ENCODE data around the gene TTC23L.

The TTC23L gene

DNA sequence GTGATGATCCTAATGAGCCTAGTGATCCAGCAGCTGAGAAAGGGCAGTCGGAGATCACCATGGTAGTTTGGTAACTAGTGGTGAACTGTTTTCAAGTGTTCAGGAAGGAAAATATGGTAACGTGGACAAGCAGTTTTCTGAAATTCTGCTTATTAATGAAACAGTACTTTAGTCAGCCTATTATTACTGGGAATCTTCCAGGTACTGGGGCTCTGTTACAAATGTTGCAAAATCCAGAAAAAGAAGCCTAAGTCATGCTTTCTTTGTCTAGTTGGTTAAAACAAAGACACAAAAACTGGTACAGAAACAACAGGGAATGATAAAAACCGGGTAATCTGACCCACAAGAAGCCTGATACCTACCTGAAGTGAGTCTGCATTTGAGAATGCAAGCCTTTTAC lies 18.2 kb downstream of the TTC23L start:
- Histone ChIP-seq H2AFZ (no peak overlapping the region), H3K27ac (no peak overlapping the region), H3K79me2 (no peaks in the 10 kb centered on the region), H3K9me3 (ENCODE audit: control insufficient read depth, low read length) (no peaks in the 10 kb centered on the region), H3K4me1 (peaks cover 9% of the 10 kb centered on the region), H3K36me3 (ENCODE audit: control insufficient read depth, insufficient read depth, low read length) (no peaks in the 10 kb centered on the region), H3K9ac (no peak overlapping the region), H3K4me2 (ENCODE audit: low read length) (no peak overlapping the region), H3K4me3 (ENCODE audit: low read depth, low read length) (no peak overlapping the region), H3K27me3 (ENCODE audit: control insufficient read depth, insufficient read depth, low read length) (no peaks in the 10 kb centered on the region)
- TF ChIP-seq, protein P1, sequence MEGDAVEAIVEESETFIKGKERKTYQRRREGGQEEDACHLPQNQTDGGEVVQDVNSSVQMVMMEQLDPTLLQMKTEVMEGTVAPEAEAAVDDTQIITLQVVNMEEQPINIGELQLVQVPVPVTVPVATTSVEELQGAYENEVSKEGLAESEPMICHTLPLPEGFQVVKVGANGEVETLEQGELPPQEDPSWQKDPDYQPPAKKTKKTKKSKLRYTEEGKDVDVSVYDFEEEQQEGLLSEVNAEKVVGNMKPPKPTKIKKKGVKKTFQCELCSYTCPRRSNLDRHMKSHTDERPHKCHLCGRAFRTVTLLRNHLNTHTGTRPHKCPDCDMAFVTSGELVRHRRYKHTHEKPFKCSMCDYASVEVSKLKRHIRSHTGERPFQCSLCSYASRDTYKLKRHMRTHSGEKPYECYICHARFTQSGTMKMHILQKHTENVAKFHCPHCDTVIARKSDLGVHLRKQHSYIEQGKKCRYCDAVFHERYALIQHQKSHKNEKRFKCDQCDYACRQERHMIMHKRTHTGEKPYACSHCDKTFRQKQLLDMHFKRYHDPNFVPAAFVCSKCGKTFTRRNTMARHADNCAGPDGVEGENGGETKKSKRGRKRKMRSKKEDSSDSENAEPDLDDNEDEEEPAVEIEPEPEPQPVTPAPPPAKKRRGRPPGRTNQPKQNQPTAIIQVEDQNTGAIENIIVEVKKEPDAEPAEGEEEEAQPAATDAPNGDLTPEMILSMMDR (IDR thresholded peaks at IDR 0.05) = no peak

DNA sequence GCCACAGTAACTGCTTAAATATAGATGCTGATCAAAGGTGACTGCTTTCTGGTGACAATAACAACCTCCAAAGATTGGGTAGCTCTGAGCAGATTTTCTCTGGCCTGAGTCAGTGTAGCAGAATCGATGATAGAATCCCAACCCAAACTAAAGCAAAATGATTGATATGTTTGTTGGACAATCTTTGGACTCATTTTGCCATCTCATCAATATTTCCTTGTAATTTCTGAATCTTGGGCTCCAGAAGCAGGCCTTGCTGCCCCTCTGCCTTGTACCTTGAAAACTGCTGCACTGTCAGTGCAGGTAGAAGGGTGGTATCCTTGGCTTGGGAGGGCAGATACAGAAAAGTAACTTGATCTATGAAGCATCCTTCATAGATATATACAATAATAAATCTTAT lies 18.9 kb downstream of the TTC23L start:
- TF ChIP-seq, protein P1 (IDR thresholded peaks at IDR 0.05) = no peak
- H3K4me1 ChIP-seq = peaks cover 9% of the 10 kb centered on the region
- H3K9ac ChIP-seq = no peak overlapping the region
- H3K4me3 ChIP-seq (ENCODE audit: low read depth, low read length) = no peak overlapping the region
- no peaks in the 10 kb centered on the region for H3K79me2 ChIP-seq
- H3K9me3 ChIP-seq (ENCODE audit: control insufficient read depth, low read length) = no peaks in the 10 kb centered on the region
- H3K4me2 ChIP-seq (ENCODE audit: low read length) = no peak overlapping the region
- no peaks in the 10 kb centered on the region for H3K27me3 ChIP-seq (ENCODE audit: control insufficient read depth, insufficient read depth, low read length)
- H3K36me3 ChIP-seq (ENCODE audit: control insufficient read depth, insufficient read depth, low read length) = no peaks in the 10 kb centered on the region
- no peak overlapping the region for H2AFZ ChIP-seq
- no peak overlapping the region for H3K27ac ChIP-seq

DNA sequence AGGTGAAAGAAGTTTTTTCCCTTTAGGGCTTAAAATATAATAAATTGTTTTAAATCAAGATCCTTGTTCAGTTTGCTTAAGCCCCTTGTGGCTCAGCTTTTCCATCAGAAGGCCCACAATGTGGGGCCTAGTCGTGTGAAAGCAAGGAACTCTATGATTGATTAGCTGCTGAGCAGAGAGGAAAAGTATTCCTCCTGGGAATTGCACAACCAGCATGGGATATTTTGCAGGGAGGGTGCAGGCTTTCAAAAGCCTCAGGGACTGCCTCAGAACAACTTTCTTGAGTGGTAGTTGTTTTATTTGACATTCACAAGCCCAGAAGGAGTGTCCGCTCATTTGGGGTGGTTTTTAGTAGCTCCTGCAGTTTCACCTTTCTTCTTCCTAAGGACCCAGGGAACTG lies 19.8 kb downstream of the TTC23L start:
- H3K4me1 ChIP-seq = peaks cover 9% of the 10 kb centered on the region
- H3K36me3 ChIP-seq (ENCODE audit: control insufficient read depth, insufficient read depth, low read length) = no peaks in the 10 kb centered on the region
- TF ChIP-seq, protein P1 (IDR thresholded peaks at IDR 0.05) = no peak
- no peak overlapping the region for H3K4me3 ChIP-seq (ENCODE audit: low read depth, low read length)
- H2AFZ ChIP-seq = peak overlapping the region; percentile 45
- no peaks in the 10 kb centered on the region for H3K9me3 ChIP-seq (ENCODE audit: control insufficient read depth, low read length)
- no peak overlapping the region for H3K4me2 ChIP-seq (ENCODE audit: low read length)
- peak overlapping the region; percentile 52 for H3K27ac ChIP-seq
- H3K79me2 ChIP-seq = no peaks in the 10 kb centered on the region
- H3K27me3 ChIP-seq (ENCODE audit: control insufficient read depth, insufficient read depth, low read length) = no peaks in the 10 kb centered on the region
- H3K9ac ChIP-seq = no peak overlapping the region

DNA sequence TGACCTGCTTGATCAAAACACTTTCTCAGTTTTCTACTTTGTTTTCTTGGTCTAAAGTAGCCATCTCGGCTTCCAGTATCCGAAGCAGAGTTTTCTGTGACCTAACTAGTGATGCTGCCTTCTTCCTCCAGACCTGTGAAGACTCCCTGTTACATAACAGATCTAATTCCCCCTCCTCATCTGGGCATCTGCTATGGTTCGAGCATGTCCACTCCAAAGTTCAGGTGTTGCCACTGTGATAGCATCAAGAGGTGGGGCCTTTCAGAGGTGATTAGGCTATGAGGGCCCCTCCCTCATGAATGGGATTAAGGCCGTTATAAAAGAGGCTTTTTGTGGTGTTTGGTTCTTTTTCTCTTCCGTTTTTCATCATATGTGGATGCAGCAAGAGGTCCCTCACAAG lies 20.3 kb downstream of the TTC23L start:
- Histone ChIP-seq H3K4me1 (peaks cover 9% of the 10 kb centered on the region), H3K4me2 (ENCODE audit: low read length) (no peak overlapping the region), H3K27me3 (ENCODE audit: control insufficient read depth, insufficient read depth, low read length) (no peaks in the 10 kb centered on the region), H3K4me3 (ENCODE audit: low read depth, low read length) (no peak overlapping the region), H3K36me3 (ENCODE audit: control insufficient read depth, insufficient read depth, low read length) (no peaks in the 10 kb centered on the region), H3K9ac (no peak overlapping the region), H3K27ac (peak overlapping the region; percentile 52), H2AFZ (peak overlapping the region; percentile 45), H3K79me2 (no peaks in the 10 kb centered on the region), H3K9me3 (ENCODE audit: control insufficient read depth, low read length) (no peaks in the 10 kb centered on the region)
- TF ChIP-seq, protein P1 (IDR thresholded peaks at IDR 0.05) = no peak

DNA sequence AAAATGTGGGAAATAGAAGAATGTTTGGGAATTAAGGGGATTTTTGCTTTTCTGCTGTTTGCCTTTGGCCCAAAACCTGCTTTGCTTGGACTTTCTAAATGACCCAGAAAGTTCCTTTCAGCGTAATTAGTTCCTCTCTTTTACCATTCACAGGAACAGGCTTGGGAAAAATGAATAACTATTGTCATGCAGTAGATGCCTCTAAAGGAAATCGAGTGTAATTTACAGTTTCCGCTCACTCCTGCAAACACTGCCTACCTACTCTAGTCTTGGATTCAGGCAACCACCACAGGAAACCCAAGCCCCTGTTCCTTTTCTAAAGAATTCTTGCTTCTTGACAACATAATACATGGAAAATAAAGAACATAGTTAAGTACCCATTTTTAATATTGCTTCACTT lies 25.0 kb downstream of the TTC23L start:
- Histone ChIP-seq H3K79me2 (no peaks in the 10 kb centered on the region), H3K27ac (no peak overlapping the region), H3K27me3 (ENCODE audit: control insufficient read depth, insufficient read depth, low read length) (no peaks in the 10 kb centered on the region), H2AFZ (no peak overlapping the region), H3K4me1 (peaks cover 7% of the 10 kb centered on the region), H3K4me2 (ENCODE audit: low read length) (no peak overlapping the region), H3K36me3 (ENCODE audit: control insufficient read depth, insufficient read depth, low read length) (no peaks in the 10 kb centered on the region), H3K9me3 (ENCODE audit: control insufficient read depth, low read length) (no peaks in the 10 kb centered on the region), H3K9ac (no peak overlapping the region), H3K4me3 (ENCODE audit: low read depth, low read length) (no peak overlapping the region)
- TF ChIP-seq, protein P1 (IDR thresholded peaks at IDR 0.05) = no peak
